ENCODE measurements around the gene RAD17.
"Not testable (repeated sequence)": the region's sequence is repeated elsewhere in the genome, so short reads cannot be mapped to it uniquely, and the experiment has no call there.

RAD17 gene, protein sequence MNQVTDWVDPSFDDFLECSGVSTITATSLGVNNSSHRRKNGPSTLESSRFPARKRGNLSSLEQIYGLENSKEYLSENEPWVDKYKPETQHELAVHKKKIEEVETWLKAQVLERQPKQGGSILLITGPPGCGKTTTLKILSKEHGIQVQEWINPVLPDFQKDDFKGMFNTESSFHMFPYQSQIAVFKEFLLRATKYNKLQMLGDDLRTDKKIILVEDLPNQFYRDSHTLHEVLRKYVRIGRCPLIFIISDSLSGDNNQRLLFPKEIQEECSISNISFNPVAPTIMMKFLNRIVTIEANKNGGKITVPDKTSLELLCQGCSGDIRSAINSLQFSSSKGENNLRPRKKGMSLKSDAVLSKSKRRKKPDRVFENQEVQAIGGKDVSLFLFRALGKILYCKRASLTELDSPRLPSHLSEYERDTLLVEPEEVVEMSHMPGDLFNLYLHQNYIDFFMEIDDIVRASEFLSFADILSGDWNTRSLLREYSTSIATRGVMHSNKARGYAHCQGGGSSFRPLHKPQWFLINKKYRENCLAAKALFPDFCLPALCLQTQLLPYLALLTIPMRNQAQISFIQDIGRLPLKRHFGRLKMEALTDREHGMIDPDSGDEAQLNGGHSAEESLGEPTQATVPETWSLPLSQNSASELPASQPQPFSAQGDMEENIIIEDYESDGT

DNA sequence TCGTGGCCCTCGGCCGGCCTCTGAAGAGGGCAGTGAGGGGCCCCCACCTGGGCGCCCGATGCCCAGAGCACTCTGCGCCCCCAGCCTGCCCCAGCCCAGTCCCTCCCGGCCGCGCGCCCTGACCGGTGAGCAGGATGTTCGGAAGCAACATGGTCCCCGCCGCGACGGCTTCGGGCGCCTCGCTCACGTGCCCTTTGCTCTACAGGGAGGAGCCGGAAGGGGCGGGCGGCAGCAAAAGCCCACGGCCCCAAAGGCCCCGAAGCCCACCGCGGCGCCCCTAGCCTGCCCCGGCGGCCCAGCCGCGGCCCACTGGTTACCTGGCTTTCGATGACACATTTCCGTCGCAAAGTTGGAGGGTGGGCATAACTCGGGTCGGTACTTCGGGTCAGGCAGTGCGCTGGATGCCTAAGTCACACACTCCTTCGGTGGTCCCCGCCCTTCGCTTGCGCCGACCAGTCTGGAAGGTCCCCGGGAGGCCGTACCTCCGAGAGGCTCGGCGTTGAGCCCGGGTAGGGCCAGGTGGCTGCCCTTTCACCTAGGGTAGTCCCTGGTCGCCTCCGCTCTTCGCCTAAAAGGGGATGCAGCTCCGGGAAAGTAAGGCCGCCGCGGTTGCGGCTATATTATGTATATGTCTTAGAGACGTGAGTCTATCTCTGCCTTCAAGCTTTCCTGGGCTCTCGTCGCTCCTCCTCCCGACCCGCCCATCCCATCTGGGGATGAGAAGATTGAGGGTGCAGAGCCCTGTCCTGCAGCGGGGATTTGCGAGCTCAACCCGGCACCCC is at the start of gene RAD17, which contains the start of the genes AK6 and TAF9:
TSS of gene RAD17 (plus strand) at position 479 of the 782 bp plus-strand sequence. CDS start 2,391 bp downstream, outside the sequence.
TSS of gene AK6 (minus strand) at position 181 of the 782 bp plus-strand sequence. CDS start at position 151, 30 bp downstream.
TSS of gene TAF9 (minus strand) at position 181 of the 782 bp plus-strand sequence. CDS start 3,783 bp downstream, outside the sequence.
- DNase-seq: peak; percentile 88 to 91

- no peak for DNase-seq
These were observed 43.3 kb upstream of the RAD17 start for GRCh38 chr5:69326365-69326764.

- DNase-seq: no peak
These were observed 39.6 kb upstream of the RAD17 start for GRCh38 chr5:69329905-69330489.

DNA sequence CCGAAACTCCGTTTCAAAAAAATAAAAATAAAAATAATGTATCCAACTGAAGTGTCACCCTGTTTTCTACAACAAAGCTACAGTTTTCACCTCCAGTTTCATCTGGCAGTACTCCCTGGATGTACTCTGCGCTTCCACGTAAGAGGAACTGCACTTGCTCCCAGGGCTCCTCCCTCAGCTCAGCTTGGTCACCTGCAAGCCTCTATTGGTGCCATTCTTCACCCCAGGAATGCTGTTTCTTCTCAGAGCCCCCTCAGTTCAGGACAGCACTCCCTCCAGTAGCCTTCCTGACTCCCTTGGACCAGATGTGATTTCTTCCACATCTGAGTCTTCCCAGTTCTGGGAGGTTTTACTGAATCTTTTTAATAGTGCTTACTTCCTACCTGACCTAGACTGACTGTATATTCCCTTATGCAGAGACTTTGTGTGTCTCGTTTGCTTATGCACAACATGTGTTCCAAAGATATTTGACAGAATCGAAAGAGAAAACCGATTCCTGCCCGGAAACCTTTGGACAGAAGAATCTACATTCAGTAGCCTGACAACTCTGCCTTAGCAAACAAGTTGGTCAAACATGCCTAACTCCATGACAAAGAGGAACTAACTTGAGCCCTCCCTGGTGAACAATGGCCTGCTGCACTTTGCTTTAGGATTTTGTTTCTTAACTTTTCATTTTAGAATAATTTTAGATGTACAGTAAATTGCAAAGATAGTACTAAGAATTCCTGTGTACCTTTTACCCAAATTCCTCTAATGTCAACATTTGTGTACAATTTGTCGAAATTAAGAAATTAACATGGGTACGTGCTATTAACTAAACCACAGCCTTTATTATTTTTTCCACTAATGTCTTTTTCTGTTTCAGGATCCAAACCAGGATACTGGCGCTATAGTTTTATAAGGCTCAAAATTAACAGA is 37.8 kb upstream of the RAD17 start:
- DNase-seq: no peak

GRCh38 chr5:69333668-69334315 is 35.8 kb upstream of the RAD17 start:
- DNase-seq: not testable (repeated sequence)

DNA sequence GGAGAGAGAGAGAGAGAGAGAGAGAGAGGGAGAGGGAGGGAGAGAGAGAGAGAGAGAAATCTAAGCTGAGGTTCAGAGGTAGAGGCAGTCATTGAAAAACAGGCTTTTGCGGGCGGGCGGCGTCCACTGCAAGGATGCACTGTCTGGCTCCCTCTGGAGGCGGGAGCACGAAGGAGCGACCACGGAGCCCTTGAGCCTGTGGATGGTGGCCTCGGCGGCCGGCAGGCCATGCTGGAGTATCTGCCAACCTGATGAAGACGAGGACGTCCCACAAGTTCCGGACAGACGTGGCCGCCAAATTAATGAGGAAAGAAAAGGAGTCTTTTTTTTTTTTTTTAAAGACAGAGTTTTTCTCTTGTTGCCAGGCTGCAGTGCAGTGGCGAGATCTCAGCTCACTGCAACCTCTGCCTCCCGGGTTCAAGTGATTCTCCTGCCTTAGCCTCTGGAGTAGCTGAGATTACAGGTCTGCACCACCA is 34.8 kb upstream of the RAD17 start:
- DNase-seq: peak; percentile 67 to 68

- no peak for DNase-seq
These were observed 34.2 kb upstream of the RAD17 start for GRCh38 chr5:69335341-69335935.

- DNase-seq: no peak
These were observed 28.0 kb upstream of the RAD17 start for GRCh38 chr5:69341520-69342161.

DNA sequence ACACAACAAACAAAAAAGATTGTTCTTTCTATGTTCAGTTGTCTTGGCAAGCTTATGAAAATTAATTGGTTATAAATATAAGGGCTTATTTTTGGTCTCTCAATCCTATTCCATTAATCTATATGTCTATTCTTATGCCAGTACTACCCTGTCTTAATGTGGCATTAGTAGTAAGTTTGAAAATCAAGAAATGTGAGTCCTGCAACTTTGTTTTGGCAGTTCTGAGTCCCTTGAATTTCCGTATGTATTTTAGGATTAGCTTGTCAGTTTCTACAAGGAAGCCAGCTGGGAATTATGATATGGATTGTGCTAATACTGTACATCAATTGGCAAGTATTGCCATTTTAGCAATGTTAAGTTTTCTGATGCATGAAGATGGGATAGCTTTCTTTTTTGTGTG is 26.5 kb upstream of the RAD17 start:
- no peak for DNase-seq

- DNase-seq: no peak
These were observed 19.0 kb upstream of the RAD17 start for GRCh38 chr5:69350664-69351063.

GRCh38 chr5:69359699-69360098 is 9.9 kb upstream of the RAD17 start:
- no peak for DNase-seq

DNA sequence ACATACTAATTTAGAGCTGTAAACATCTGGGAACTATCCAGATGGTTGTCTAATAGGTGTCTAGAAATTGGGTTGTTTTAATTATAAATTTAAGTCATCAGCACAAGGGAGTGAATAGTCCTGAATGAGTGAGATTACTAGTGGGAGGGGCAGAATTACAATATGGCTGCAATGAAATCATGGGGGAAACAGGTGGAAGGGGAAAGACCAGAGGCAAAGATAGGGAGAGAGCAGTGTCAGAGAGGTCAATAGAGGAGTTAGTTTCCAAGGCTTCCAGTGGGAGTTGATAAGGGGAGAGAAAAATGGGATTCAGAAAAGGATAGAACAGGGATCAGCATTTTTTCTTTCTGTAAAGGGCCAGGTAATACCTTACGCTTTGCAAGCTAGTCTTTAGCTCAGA is 9.2 kb upstream of the RAD17 start:
- DNase-seq: no peak

DNA sequence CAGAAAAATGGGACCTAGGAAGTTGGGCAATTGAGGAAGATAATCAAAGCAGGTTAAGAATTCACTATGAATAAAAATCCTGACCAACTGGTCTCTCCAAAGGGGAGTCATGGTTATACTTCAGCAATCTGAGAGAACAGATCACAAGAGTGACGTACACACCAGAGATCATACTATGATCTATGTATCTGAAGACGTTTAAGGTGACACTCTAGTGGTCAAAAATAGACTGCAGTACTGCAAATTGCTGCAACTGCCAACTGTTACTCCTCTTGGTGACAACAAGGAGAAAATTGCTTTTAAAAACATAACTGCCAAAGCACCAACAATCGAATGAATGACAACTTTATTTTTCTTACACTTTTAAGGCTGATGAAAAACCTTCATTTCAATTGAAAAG is 5.2 kb upstream of the RAD17 start:
- DNase-seq: no peak

GRCh38 chr5:69364850-69365249 is 4.8 kb upstream of the RAD17 start:
- no peak for DNase-seq

- DNase-seq: no peak
These were observed 1.8 kb upstream of the RAD17 start for GRCh38 chr5:69367697-69368279.

DNA sequence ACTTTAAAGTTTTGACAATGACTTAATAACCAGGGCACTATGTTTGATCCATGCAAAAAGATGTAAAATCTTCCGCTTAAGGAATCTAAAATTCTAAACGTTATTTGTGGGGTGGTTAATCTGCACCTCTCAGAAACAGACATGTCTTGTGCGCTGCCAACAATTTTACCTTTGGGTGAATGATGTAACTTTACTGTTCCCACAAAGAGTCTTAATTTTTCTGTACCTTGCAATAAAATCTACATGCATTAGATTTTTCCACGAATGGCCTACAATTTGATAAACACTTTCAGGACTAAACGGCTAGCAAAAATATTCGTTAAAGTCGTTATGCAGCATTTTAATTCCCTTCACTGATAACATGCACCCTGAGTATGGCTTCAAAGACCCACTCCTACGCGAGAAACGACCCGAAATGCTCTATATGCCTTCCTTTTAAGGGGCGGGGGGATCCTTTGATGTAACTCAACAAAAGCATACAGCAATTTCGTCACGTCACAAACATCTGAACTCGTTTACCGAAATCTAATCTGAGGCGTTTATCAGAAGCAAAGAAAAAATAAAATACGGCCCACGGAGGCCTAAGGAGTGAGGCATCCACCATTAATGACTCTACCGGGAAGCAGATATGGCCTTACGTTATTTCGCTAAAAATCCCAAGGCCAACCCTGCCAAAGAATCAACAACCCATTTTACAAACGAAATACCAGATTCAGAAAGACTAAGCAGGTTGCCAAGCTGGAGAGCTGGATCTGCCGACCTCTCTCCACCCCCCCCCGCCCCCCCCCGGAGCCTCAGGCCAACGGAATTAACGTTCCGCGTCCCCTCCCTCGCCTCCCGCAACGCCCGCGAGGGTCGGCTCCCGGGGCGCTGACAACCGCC is 919 bp upstream of the RAD17 start:
- peak; percentile 35 to 48 for DNase-seq

DNA sequence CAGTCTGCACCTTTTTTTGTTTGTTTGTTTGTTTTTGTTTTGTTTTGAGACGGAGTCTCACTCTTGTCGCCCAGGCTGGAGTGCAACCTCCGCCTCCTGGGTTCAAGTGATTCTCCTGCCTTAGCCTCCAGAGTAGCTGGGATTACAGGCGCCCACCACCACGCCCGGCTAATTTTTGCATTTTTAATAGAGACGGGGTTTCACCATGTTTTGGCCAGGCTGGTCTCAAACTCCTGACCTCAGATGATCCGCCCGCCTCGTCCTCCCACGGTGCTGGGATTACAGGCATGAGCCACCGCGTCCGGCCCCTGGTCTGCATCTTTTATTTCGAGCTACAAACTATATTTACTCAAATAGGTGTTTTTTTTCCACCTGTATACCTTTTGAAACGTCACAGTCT is 717 bp downstream of the RAD17 start:
- not testable (repeated sequence) for DNase-seq

- DNase-seq: no peak
These were observed 2.8 kb downstream of the RAD17 start for GRCh38 chr5:69372394-69372793.

All from activated CD4-positive, alpha-beta T cell treated with anti-CD3 and anti-CD28 coated beads for 4 hours (primary cell).